Non-pigmented ciliary epithelial cell (primary cell): ENCODE results near the gene SLC34A1.

Experiments
- DNase-seq: peaks from one replicate; pipeline ENCODE4 v3.0.0-alpha.2; 2010; ENCODE audit warnings: low read depth

The SLC34A1 gene

GRCh38 chr5:177446200-177447065, 62.2 kb downstream of the SLC34A1 start, which contains the start of gene PRR7:
TSS of gene PRR7 (plus strand) at chr5:177446814. CDS start at chr5:177455068, 8,254 bp downstream.
- DNase-seq = no peak

GRCh38 chr5:177447066-177447610, 62.9 kb downstream of the SLC34A1 start:
- DNase-seq = no peak

- DNase-seq = no peak
These were observed 63.5 kb downstream of the SLC34A1 start for GRCh38 chr5:177447611-177448243.
